ENCODE measurements around the gene CLDN8. TPM values are rescaled to one million over a fixed set of nuclear protein-coding genes. Genes with fewer than 3 reads are reported as not detected.

CLDN8 gene
- total and polyA plus RNA-seq, 9 of the 15 experiments (the other 6 are each of a cell fraction or from before 2014, with no cell fraction given), result not detected

GRCh38 chr21:30194701-30195299, 21.1 kb downstream of the CLDN8 start:
- Histone ChIP-seq H3K4me3 (no peak overlapping the region), H3K9ac (ENCODE audit: insufficient read depth in 1 of 2, low read depth in 2 of 2, low read length in 2 of 2) (no peak overlapping the region), H3K27ac (ENCODE audit: extremely low read depth, low read depth, low read length) (no peak overlapping the region), H3K4me2 (ENCODE audit: insufficient read depth, low read length) (no peak overlapping the region), H4K20me1 (replicated peaks; ENCODE audit: control insufficient read depth, insufficient read depth, low read length) (no peaks in the 10 kb centered on the region), H3K79me2 (ENCODE audit: control insufficient read depth, insufficient read depth, low read length) (no peaks in the 10 kb centered on the region), H3K36me3 (ENCODE audit: control insufficient read depth, insufficient read depth, low read length) (no peaks in the 10 kb centered on the region), H3K9me1 (ENCODE audit: control insufficient read depth, insufficient read depth, low read length) (no peaks in the 10 kb centered on the region), H2AFZ (ENCODE audit: low read depth, low read length) (no peak overlapping the region), H3K9me3 (replicated peaks; ENCODE audit: control insufficient read depth, insufficient read depth, low read depth, low read length) (no peaks in the 10 kb centered on the region), H3K27me3 (ENCODE audit: control insufficient read depth in 2 of 2, insufficient read depth in 2 of 2, low read length in 2 of 2) (no peaks in the 10 kb centered on the region), H3K4me1 (replicated peaks in 1 of 2; ENCODE audit: control insufficient read depth in 2 of 2, insufficient read depth in 2 of 2, low read length in 2 of 2) (no peaks in the 10 kb centered on the region)
- ChIA-PET CTCF (ENCODE audit: low intra/inter-chr PET ratio) (interaction anchor here (0.6 to 1.2 kb wide), 2 partner anchors 251 to 1107 kb away, joined by 4 read pairs; no protein-coding TSS in a partner anchor), POLR2A (no interaction called here)
- WGBS (ENCODE audit: insufficient coverage, low coverage, missing lambda C conversion rate), result 0% methylated on average over 2 of the region's 2 CpGs
- intact Hi-C loops (cut with micrococcal nuclease), result loop anchor here (1.0 to 10.0 kb wide), 3 partner anchors 150 to 1100 kb away; no protein-coding TSS in a partner anchor
- no TSS peak for BruUV-seq (replicated peaks)
- FAIRE-seq, result peak; percentile 63
- ATAC-seq, result peak; percentile 83
- in situ Hi-C loops (cut with MboI), result no loop called here
- peak; percentile 37 to 53 (median 38) for DNase-seq (ENCODE audit: extremely low read depth in 1 of 4, low spot score in 3 of 4)
- TF ChIP-seq THRB (CRISPR knock-in tag; conservative IDR thresholded peaks at IDR 0.05), result no peak
- TF ChIP-seq NELFE (IDR thresholded peaks at IDR 0.05; ENCODE audit: insufficient read depth, insufficient read length), result no peak
- no peak for TF ChIP-seq BCOR (IDR thresholded peaks at IDR 0.05)
- no peak for TF ChIP-seq PREB (CRISPR knock-in tag; IDR thresholded peaks at IDR 0.05)
- TF ChIP-seq SMC3 (conservative IDR thresholded peaks at IDR 0.05; ENCODE audit: insufficient read depth, low read depth, low read length), result 0 out of 2 replicates have a peak, but pooled peaks have one; percentile 27
- TF ChIP-seq PPARD (CRISPR knock-in tag; IDR thresholded peaks at IDR 0.05), result no peak
- TF ChIP-seq ARNT (IDR thresholded peaks at IDR 0.05), result no peak
- no peak for TF ChIP-seq ARID2 (IDR thresholded peaks at IDR 0.05)
- no peak for TF ChIP-seq TBL1XR1 (IDR thresholded peaks at IDR 0.05; ENCODE audit: low read length in 2 of 2)
- 0 out of 2 replicates have a peak, but pooled peaks have one; percentile 22 for TF ChIP-seq DEAF1 (CRISPR knock-in tag; IDR thresholded peaks at IDR 0.05)
